HepG2 (cell line): ENCODE data around the gene PSPH. TPM values are rescaled to one million over a fixed set of nuclear protein-coding genes. Genes with fewer than 3 reads are reported as not detected.

Experiments
- ATAC-seq: fragments of 200-7000 bp; cut with Tn5 transposase; 3 replicates; pipeline ENCODE4 v1.9.1; 2020; ENCODE audit warnings: mild to moderate bottlenecking, moderate library complexity
- BruUV-seq: library from RNA; stranded (reverse); fragments of 400-500 nt; replicated peaks from 2 replicates; lab custom pipeline; 2021; lab: Mats Ljungman, UMichigan
- CTCF ChIA-PET: fragments of 300-600 bp; formaldehyde crosslinking; extraction: SDS; loops from one replicate; lab custom pipeline; 2021; ENCODE audit warnings: low total read pairs, inconsistent platforms, low intra/inter-chr PET ratio; lab: Yijun Ruan, JAX
- POLR2A ChIA-PET: fragments of 350-600 bp; sonication (Branson Sonifier 250); formaldehyde crosslinking; loops from one replicate; lab custom pipeline; 2020; ENCODE audit warnings: antibody characterized with exemption, inconsistent platforms; lab: Yijun Ruan, JAX
- DNase-seq: peaks from one replicate; pipeline ENCODE4 v3.0.0-alpha.2; 2015; ENCODE audit warnings: low spot score
- FAIRE-seq: peaks from 3 replicates; lab custom pipeline; 2011; peaks lifted over from hg19 to GRCh38; lab: Jason Lieb, UNC
- H2AFZ ChIP-seq: one replicate; pipeline ENCODE4 v1.6.1; 2011; ENCODE audit warnings: low read length, inconsistent platforms
- H3K27ac ChIP-seq: fragments of 300-600 bp; 3 replicates; pipeline ENCODE4 v1.8.0; 2011; ENCODE audit warnings: mixed run types, mild to moderate bottlenecking, mixed read lengths, low read length, inconsistent platforms; ENCODE audit not compliant: insufficient read depth; ENCODE audit errors: extremely low read length
- H3K27me3 ChIP-seq, 2 experiments: fragments of 200-600 bp in 1 of 2; 2 replicates in 1 of 2; 3 replicates in 1 of 2; pipeline versions ENCODE4 v1.6.0 to v1.8.0; 2011; ENCODE audit warnings: low read length in 2 of 2, mild to moderate bottlenecking in 2 of 2, moderate library complexity in 2 of 2, inconsistent platforms in 1 of 2; ENCODE audit not compliant: insufficient read depth in 2 of 2, control insufficient read depth in 1 of 2
- H3K36me3 ChIP-seq, 2 experiments: fragments of 200-600 bp in 1 of 2; replicated peaks in 1 of 2; 2 replicates in 1 of 2; 3 replicates in 1 of 2; pipeline versions ENCODE4 v1.5.1 to v1.8.0; 2011; ENCODE audit warnings: low read length in 2 of 2, inconsistent platforms in 1 of 2; ENCODE audit not compliant: insufficient read depth in 2 of 2, control insufficient read depth in 1 of 2
- H3K4me1 ChIP-seq: 2 replicates; pipeline ENCODE4 v1.5.1; 2012; ENCODE audit warnings: low read length, inconsistent platforms; ENCODE audit not compliant: insufficient read depth
- H3K4me2 ChIP-seq: 2 replicates; pipeline ENCODE4 v1.6.0; 2011; ENCODE audit warnings: low read depth, low read length, inconsistent platforms
- H3K4me3 ChIP-seq, 3 experiments: fragments of 200-600 bp in 1 of 3; sonication (generic), shearing (Covaris generic) in 1 of 3; replicated peaks in 1 of 3; 2 replicates each; pipeline ENCODE4 v1.5.1; 2011 to 2016; ENCODE audit warnings: low read length in 3 of 3, inconsistent platforms in 2 of 3, low read depth in 2 of 3, mild to moderate bottlenecking in 2 of 3, control low read depth in 1 of 3, mixed read lengths in 1 of 3; ENCODE audit not compliant: insufficient read depth in 1 of 3
- H3K79me2 ChIP-seq: one replicate; pipeline ENCODE4 v1.6.1; 2011; ENCODE audit warnings: low read length, inconsistent platforms; ENCODE audit not compliant: insufficient read depth
- H3K9ac ChIP-seq: 2 replicates; pipeline ENCODE4 v1.6.0; 2011; ENCODE audit warnings: mild to moderate bottlenecking, low read depth, low read length, inconsistent platforms; ENCODE audit not compliant: insufficient read depth
- H3K9me3 ChIP-seq: 2 replicates; pipeline ENCODE4 v1.5.1; 2012; ENCODE audit warnings: mild to moderate bottlenecking, low read length
- H4K20me1 ChIP-seq: 2 replicates; pipeline ENCODE4 v1.6.0; 2011; ENCODE audit warnings: inconsistent platforms, mild to moderate bottlenecking, low read length, moderate library complexity; ENCODE audit not compliant: insufficient read depth
- CEBPB ChIP-seq: IDR thresholded peaks from 2 replicates; pipeline ENCODE4 v1.6.1; 2011; ENCODE audit warnings: low read depth, low read length, improper control_type of control experiment, borderline replicate concordance
- KDM6A ChIP-seq: IDR thresholded peaks from 2 replicates; pipeline ENCODE4 v1.6.1; 2016; ENCODE audit warnings: low read depth
- KLF6 ChIP-seq: IDR thresholded peaks from 2 replicates; pipeline ENCODE4 v1.8.0; 2016; ENCODE audit warnings: missing biosample characterization, missing genetic modification reagents
- MYPOP ChIP-seq: sonication (generic); formaldehyde crosslinking; IDR thresholded peaks from 2 replicates; pipeline ENCODE4 v1.8.1; 2023; ENCODE audit warnings: mild to moderate bottlenecking, moderate library complexity, missing genetic modification reagents
- SNAPC2 ChIP-seq: sonication (generic); formaldehyde crosslinking; IDR thresholded peaks from 2 replicates; pipeline ENCODE4 v1.8.1; 2022; ENCODE audit warnings: mild to moderate bottlenecking, missing genetic modification reagents
- SP1 ChIP-seq, 2 experiments: fragments of 450-650 bp in 1 of 2; sonication (generic) in 1 of 2; formaldehyde crosslinking in 1 of 2; IDR thresholded peaks; 2 replicates each; pipeline versions ENCODE4 v1.4.0 to v1.6.1; 2016 to 2020; ENCODE audit warnings: missing genetic modification reagents in 1 of 2
- TCF12 ChIP-seq, 2 experiments: fragments of 450-650 bp in 1 of 2; sonication (generic) in 1 of 2; formaldehyde crosslinking in 1 of 2; IDR thresholded peaks; 2 replicates each; pipeline versions ENCODE4 v1.6.1 to v1.8.0; 2017 to 2022; ENCODE audit warnings: antibody characterized with exemption in 1 of 2, mild to moderate bottlenecking in 1 of 2, missing genetic modification reagents in 1 of 2, moderate library complexity in 1 of 2
- ZFP36 ChIP-seq: fragments of 150-350 bp; IDR thresholded peaks from 2 replicates; pipeline ENCODE4 v1.6.1; 2018; ENCODE audit warnings: borderline replicate concordance, low read length, low read depth; ENCODE audit not compliant: partially characterized antibody
- ZNF350 ChIP-seq: sonication (generic); formaldehyde crosslinking; IDR thresholded peaks from 2 replicates; pipeline ENCODE4 v1.4.0; 2020; ENCODE audit warnings: mild to moderate bottlenecking, low read depth, missing genetic modification reagents, borderline replicate concordance
- ZNF552 ChIP-seq: sonication (generic); formaldehyde crosslinking; IDR thresholded peaks from 2 replicates; pipeline ENCODE4 v1.9.0; 2022; ENCODE audit warnings: missing genetic modification reagents, mild to moderate bottlenecking, borderline replicate concordance
- ZNF670 ChIP-seq: sonication (generic); formaldehyde crosslinking; IDR thresholded peaks from 2 replicates; pipeline ENCODE4 v1.8.0; 2022; ENCODE audit warnings: mild to moderate bottlenecking, missing genetic modification reagents, borderline replicate concordance
- WGBS: methylation state at CpG from one replicate; pipeline ENCODE4 v1.1.6; 2017; ENCODE audit warnings: low lambda C conversion rate; 5-methylcytosine and 5-hydroxymethylcytosine counted together
- in situ Hi-C: cut with HindIII; loops from 2 replicates; pipeline ENCODE4 v1.10.0; 2017; ENCODE audit warnings: low pct_unique_long_range_greater_than_20kb; ENCODE audit not compliant: extremely low pct_ligation_motif_present
- intact Hi-C: fragments of 100-400 bp; cut with micrococcal nuclease; formaldehyde crosslinking; loops from one replicate; pipeline ENCODE4 v1.10.0; 2022; ENCODE audit not compliant: unreplicated experiment
- polyA plus RNA-seq, 8 experiments: library from polyadenylated mRNA; depleted of rRNA in 3 of 8; stranded (reverse) in 7 of 8; unstranded in 1 of 8; fragments of >200 nt; fragmentation: Illumina TruSeq in 4 of 8; extraction: Trizol in 4 of 8; gene quantifications; 2 replicates each; pipeline versions ENCODE4 v1.2.1 to v1.2.3, GENCODE V29; 2011 to 2016; ENCODE audit warnings: low read depth in 4 of 8, missing spikeins in 1 of 8, mixed read lengths in 1 of 8; ENCODE audit not compliant: insufficient read depth in 1 of 8
- total RNA-seq, 5 experiments: library from RNA; depleted of rRNA; stranded (reverse); fragments of >200 nt; fragmentation: Illumina TruSeq; extraction: Trizol; gene quantifications; 2 replicates each; pipeline ENCODE4 v1.2.3, GENCODE V29; 2016; ENCODE audit warnings: low read depth in 1 of 5
- TF ChIP-seq, protein P1 (sequence below): sonication (generic); formaldehyde crosslinking; IDR thresholded peaks from 2 replicates; pipeline ENCODE4 v1.9.0; 2021; ENCODE audit warnings: mild to moderate bottlenecking, missing genetic modification reagents
- TF ChIP-seq, protein P2 (sequence below): sonication (generic); formaldehyde crosslinking; IDR thresholded peaks from 2 replicates; pipeline ENCODE4 v1.4.0; 2020; ENCODE audit warnings: low read depth, mild to moderate bottlenecking, missing genetic modification reagents

The PSPH gene
- total and polyA plus RNA-seq, 2 of the 13 experiments (the other 11 are each of a cell fraction or from before 2014, with no cell fraction given) = 85.5 to 124 TPM

DNA sequence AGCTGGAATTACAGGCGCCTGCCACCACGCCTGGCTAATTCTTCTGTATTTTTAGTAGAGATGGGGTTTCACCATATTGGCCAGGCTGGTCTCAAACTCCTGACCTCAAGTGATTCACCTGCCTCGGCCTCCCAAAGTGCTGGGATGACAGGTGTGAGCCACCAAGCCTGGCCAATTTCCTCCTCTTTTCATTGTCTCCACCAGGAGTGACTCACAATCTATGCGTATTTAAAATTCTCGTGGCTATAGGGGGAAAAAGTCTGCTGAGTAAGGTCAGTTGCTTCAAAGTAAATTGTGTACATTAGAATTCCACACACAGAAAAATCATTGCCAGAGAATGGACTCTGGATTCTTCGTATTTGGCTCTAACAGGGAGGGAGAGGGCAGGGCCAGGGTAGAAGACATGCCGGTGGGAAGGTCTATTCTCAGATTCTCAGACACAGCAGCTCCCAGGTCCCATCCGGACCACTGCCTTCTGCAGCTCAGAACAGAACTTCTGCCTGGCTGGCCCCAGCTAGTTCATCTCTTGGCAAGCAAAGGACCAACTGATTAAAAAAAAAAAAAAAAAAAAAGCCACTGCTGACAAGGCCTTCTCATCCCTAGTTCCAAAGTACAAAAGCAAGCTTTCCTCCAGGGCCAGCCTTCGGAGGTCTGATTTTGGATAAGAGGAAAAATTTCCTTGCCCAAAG is 22.2 kb downstream of the PSPH start:
- intact Hi-C loops (loop anchor here (1.0 to 2.0 kb wide), 2 partner anchors 22 to 34 kb away; no protein-coding TSS in a partner anchor), in situ Hi-C loops (no loop called here)
- 18% methylated on average over 9 of the region's 9 CpGs for WGBS
- TSS peak; percentile 24 for BruUV-seq
- ChIA-PET POLR2A (interaction anchor here (0.6 to 4.2 kb wide), 13 partner anchors 18 to 850 kb away, joined by 3 to 51 read pairs (median 4); partner anchors contain the start of genes CCT6A, CHCHD2, NIPSNAP2 and PSPH), CTCF (no interaction called here)
- Histone ChIP-seq H3K4me1 (peaks cover 71% of the 10 kb centered on the region), H3K79me2 (peaks cover 65% of the 10 kb centered on the region), H3K27me3 (no peaks in the 10 kb centered on the region; a peak in 1 of 5 replicates), H3K27ac (peak overlapping the region; percentile 93), H2AFZ (no peak overlapping the region), H3K36me3 (peaks cover 7 to 40% of the 10 kb centered on the region in 2 experiments), H3K9me3 (no peaks in the 10 kb centered on the region), H3K4me3 (peak overlapping the region; percentile 19 to 52 (median 36); a peak in 4 of 6 replicates), H3K4me2 (peak overlapping the region; percentile 67), H3K9ac (peak overlapping the region; percentile 56), H4K20me1 (no peaks in the 10 kb centered on the region)
- DNase-seq (peak; percentile 97), ATAC-seq (peak; percentile 85), FAIRE-seq (peak; percentile 89)
- TF ChIP-seq KDM6A (CRISPR knock-in tag) (peak; percentile 75), ZFP36 (no peak), CEBPB (no peak), KLF6 (CRISPR knock-in tag) (no peak), ZNF350 (CRISPR knock-in tag) (no peak), TCF12 (IDR thresholded peaks at IDR 0.05) (no peak), TCF12 (CRISPR knock-in tag; IDR thresholded peaks at IDR 0.05) (no peak; the same call in 1 of the 2 replicates), SP1 (IDR thresholded peaks at IDR 0.05) (no peak), SP1 (CRISPR knock-in tag; IDR thresholded peaks at IDR 0.05) (no peak), MYPOP (CRISPR knock-in tag) (no peak), SNAPC2 (CRISPR knock-in tag) (no peak; the same call in 1 of the 2 replicates), ZNF552 (CRISPR knock-in tag) (no peak), ZNF670 (no peak)
- TF ChIP-seq, protein P1, sequence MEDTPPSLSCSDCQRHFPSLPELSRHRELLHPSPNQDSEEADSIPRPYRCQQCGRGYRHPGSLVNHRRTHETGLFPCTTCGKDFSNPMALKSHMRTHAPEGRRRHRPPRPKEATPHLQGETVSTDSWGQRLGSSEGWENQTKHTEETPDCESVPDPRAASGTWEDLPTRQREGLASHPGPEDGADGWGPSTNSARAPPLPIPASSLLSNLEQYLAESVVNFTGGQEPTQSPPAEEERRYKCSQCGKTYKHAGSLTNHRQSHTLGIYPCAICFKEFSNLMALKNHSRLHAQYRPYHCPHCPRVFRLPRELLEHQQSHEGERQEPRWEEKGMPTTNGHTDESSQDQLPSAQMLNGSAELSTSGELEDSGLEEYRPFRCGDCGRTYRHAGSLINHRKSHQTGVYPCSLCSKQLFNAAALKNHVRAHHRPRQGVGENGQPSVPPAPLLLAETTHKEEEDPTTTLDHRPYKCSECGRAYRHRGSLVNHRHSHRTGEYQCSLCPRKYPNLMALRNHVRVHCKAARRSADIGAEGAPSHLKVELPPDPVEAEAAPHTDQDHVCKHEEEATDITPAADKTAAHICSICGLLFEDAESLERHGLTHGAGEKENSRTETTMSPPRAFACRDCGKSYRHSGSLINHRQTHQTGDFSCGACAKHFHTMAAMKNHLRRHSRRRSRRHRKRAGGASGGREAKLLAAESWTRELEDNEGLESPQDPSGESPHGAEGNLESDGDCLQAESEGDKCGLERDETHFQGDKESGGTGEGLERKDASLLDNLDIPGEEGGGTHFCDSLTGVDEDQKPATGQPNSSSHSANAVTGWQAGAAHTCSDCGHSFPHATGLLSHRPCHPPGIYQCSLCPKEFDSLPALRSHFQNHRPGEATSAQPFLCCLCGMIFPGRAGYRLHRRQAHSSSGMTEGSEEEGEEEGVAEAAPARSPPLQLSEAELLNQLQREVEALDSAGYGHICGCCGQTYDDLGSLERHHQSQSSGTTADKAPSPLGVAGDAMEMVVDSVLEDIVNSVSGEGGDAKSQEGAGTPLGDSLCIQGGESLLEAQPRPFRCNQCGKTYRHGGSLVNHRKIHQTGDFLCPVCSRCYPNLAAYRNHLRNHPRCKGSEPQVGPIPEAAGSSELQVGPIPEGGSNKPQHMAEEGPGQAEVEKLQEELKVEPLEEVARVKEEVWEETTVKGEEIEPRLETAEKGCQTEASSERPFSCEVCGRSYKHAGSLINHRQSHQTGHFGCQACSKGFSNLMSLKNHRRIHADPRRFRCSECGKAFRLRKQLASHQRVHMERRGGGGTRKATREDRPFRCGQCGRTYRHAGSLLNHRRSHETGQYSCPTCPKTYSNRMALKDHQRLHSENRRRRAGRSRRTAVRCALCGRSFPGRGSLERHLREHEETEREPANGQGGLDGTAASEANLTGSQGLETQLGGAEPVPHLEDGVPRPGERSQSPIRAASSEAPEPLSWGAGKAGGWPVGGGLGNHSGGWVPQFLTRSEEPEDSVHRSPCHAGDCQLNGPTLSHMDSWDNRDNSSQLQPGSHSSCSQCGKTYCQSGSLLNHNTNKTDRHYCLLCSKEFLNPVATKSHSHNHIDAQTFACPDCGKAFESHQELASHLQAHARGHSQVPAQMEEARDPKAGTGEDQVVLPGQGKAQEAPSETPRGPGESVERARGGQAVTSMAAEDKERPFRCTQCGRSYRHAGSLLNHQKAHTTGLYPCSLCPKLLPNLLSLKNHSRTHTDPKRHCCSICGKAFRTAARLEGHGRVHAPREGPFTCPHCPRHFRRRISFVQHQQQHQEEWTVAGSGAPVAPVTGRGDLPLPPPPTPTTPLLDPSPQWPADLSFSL = no peak
- TF ChIP-seq, protein P2, sequence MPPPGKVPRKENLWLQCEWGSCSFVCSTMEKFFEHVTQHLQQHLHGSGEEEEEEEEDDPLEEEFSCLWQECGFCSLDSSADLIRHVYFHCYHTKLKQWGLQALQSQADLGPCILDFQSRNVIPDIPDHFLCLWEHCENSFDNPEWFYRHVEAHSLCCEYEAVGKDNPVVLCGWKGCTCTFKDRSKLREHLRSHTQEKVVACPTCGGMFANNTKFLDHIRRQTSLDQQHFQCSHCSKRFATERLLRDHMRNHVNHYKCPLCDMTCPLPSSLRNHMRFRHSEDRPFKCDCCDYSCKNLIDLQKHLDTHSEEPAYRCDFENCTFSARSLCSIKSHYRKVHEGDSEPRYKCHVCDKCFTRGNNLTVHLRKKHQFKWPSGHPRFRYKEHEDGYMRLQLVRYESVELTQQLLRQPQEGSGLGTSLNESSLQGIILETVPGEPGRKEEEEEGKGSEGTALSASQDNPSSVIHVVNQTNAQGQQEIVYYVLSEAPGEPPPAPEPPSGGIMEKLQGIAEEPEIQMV = no peak
